H9 (cell line): ENCODE results near the gene PGAM1. TPM values are rescaled to one million over a fixed set of nuclear protein-coding genes. Genes with fewer than 3 reads are reported as not detected.

Source experiments
- DNase-seq: peaks from one replicate; pipeline ENCODE4 v3.0.0-alpha.2; 2017
- H2AFZ ChIP-seq: one replicate; pipeline ENCODE4 v1.6.1; 2013; ENCODE audit warnings: mild to moderate bottlenecking, low read length, control low read depth, moderate library complexity
- H2AK5ac ChIP-seq: 2 replicates; pipeline ENCODE4 v1.6.1; 2013; ENCODE audit warnings: low read length, control low read depth, mixed read lengths; ENCODE audit not compliant: insufficient read length
- H2BK120ac ChIP-seq: one replicate; pipeline ENCODE4 v1.6.1; 2013; ENCODE audit warnings: low read depth, mild to moderate bottlenecking, low read length, control low read depth, inconsistent platforms; ENCODE audit not compliant: poor library complexity, severe bottlenecking
- H2BK12ac ChIP-seq: 2 replicates; pipeline ENCODE4 v1.6.1; 2013; ENCODE audit warnings: low read length, control low read depth, mixed read lengths, low read depth; ENCODE audit not compliant: insufficient read length
- H2BK15ac ChIP-seq: 2 replicates; pipeline ENCODE4 v1.6.1; 2013; ENCODE audit warnings: low read depth, low read length, control low read depth
- H2BK20ac ChIP-seq: one replicate; pipeline ENCODE4 v1.6.1; 2013; ENCODE audit warnings: low read depth, mild to moderate bottlenecking, low read length, control low read depth, inconsistent platforms; ENCODE audit not compliant: poor library complexity, severe bottlenecking
- H2BK5ac ChIP-seq: 2 replicates; pipeline ENCODE4 v1.6.1; 2013; ENCODE audit warnings: low read length, control low read depth, mixed read lengths; ENCODE audit not compliant: insufficient read length
- H3K14ac ChIP-seq: 2 replicates; pipeline ENCODE4 v1.6.1; 2013; ENCODE audit warnings: low read length, control low read depth; ENCODE audit not compliant: insufficient read depth
- H3K18ac ChIP-seq: 2 replicates; pipeline ENCODE4 v1.6.1; 2013; ENCODE audit warnings: low read depth, mild to moderate bottlenecking, mixed read lengths, low read length, control low read depth; ENCODE audit not compliant: insufficient read length
- H3K23ac ChIP-seq: 2 replicates; pipeline ENCODE4 v1.6.1; 2013; ENCODE audit warnings: low read length, control low read depth, mixed read lengths, low read depth; ENCODE audit not compliant: insufficient read length
- H3K23me2 ChIP-seq: 2 replicates; pipeline ENCODE4 v1.6.1; 2013; ENCODE audit warnings: low read depth, mild to moderate bottlenecking, mixed read lengths, low read length, control low read depth; ENCODE audit not compliant: insufficient read length, poor library complexity, severe bottlenecking
- H3K27ac ChIP-seq: 2 replicates; pipeline ENCODE4 v1.5.1; 2013; ENCODE audit warnings: low read length, control low read depth, mixed read lengths, low read depth; ENCODE audit not compliant: insufficient read length
- H3K27me3 ChIP-seq: 2 replicates; pipeline ENCODE4 v1.6.1; 2013; ENCODE audit warnings: low read length, control low read depth, inconsistent platforms; ENCODE audit not compliant: insufficient read depth
- H3K4ac ChIP-seq: 2 replicates; pipeline ENCODE4 v1.6.1; 2013; ENCODE audit warnings: low read depth, mild to moderate bottlenecking, control low read depth, inconsistent platforms, low read length, moderate library complexity
- H3K4me1 ChIP-seq: 2 replicates; pipeline ENCODE4 v1.6.1; 2013; ENCODE audit warnings: low read length, control low read depth, inconsistent platforms; ENCODE audit not compliant: insufficient read depth
- H3K4me2 ChIP-seq: 2 replicates; pipeline ENCODE4 v1.6.1; 2013; ENCODE audit warnings: low read length, control low read depth, mixed read lengths; ENCODE audit not compliant: insufficient read length, insufficient read depth
- H3K56ac ChIP-seq: 2 replicates; pipeline ENCODE4 v1.6.1; 2013; ENCODE audit warnings: low read depth, mild to moderate bottlenecking, mixed read lengths, low read length, control low read depth; ENCODE audit not compliant: insufficient read length
- H3K79me1 ChIP-seq: 2 replicates; pipeline ENCODE4 v1.6.1; 2013; ENCODE audit warnings: low read depth, mild to moderate bottlenecking, moderate library complexity, low read length, control low read depth, inconsistent platforms; ENCODE audit not compliant: insufficient read depth, poor library complexity, severe bottlenecking
- H3K79me2 ChIP-seq: 2 replicates; pipeline ENCODE4 v1.6.1; 2013; ENCODE audit warnings: low read length, control low read depth, inconsistent platforms; ENCODE audit not compliant: insufficient read depth
- H3K9ac ChIP-seq: 2 replicates; pipeline ENCODE4 v1.6.1; 2013; ENCODE audit warnings: low read length, control low read depth, mixed read lengths; ENCODE audit not compliant: insufficient read length; ENCODE audit errors: extremely low read depth
- H3K9me3 ChIP-seq: one replicate; pipeline ENCODE4 v1.6.1; 2013; ENCODE audit warnings: low read depth, low read length, inconsistent platforms; ENCODE audit not compliant: control insufficient read depth
- H3T11ph ChIP-seq: one replicate; pipeline ENCODE4 v1.6.1; 2013; ENCODE audit warnings: mild to moderate bottlenecking, low read length, control low read depth, inconsistent platforms
- H4K20me1 ChIP-seq: one replicate; pipeline ENCODE4 v1.6.1; 2013; ENCODE audit not compliant: control insufficient read depth, insufficient read length, insufficient read depth
- H4K5ac ChIP-seq: 2 replicates; pipeline ENCODE4 v1.6.1; 2013; ENCODE audit warnings: low read depth, mild to moderate bottlenecking, mixed read lengths, low read length, control low read depth; ENCODE audit not compliant: insufficient read length
- H4K8ac ChIP-seq: replicated peaks from 2 replicates; pipeline ENCODE4 v1.6.1; 2013; ENCODE audit warnings: low read length, control low read depth, mixed read lengths, low read depth; ENCODE audit not compliant: insufficient read length
- H4K91ac ChIP-seq: 2 replicates; pipeline ENCODE4 v1.6.1; 2013; ENCODE audit warnings: low read depth, mild to moderate bottlenecking, moderate library complexity, mixed read lengths, low read length, control low read depth; ENCODE audit not compliant: insufficient read length
- H3K27ac Mint-ChIP-seq, 3 experiments: 2 replicates in 2 of 3; 3 replicates in 1 of 3; pipeline ENCODE4 v1.8.0; 2020 to 2021; ENCODE audit warnings: mixed read lengths in 3 of 3, mild to moderate bottlenecking in 1 of 3, moderate library complexity in 1 of 3
- H3K27me3 Mint-ChIP-seq: 2 replicates; pipeline ENCODE4 v1.8.0; 2021; ENCODE audit warnings: low read depth, mild to moderate bottlenecking, moderate library complexity, mixed read lengths
- H3K36me3 Mint-ChIP-seq, 3 experiments: 2 replicates in 2 of 3; 3 replicates in 1 of 3; pipeline ENCODE4 v1.8.0; 2020 to 2021; ENCODE audit warnings: low read depth in 3 of 3, mixed read lengths in 3 of 3; ENCODE audit not compliant: insufficient read depth in 1 of 3
- H3K4me1 Mint-ChIP-seq, 2 experiments: 2 replicates each; pipeline ENCODE4 v1.8.0; 2020; ENCODE audit warnings: mixed read lengths in 2 of 2
- H3K4me3 Mint-ChIP-seq, 2 experiments: 2 replicates in 1 of 2; 3 replicates in 1 of 2; pipeline ENCODE4 v1.8.0; 2020 to 2021; ENCODE audit warnings: mild to moderate bottlenecking in 2 of 2, mixed read lengths in 2 of 2, moderate library complexity in 1 of 2
- H3K9me3 Mint-ChIP-seq, 2 experiments: 2 replicates in 1 of 2; 3 replicates in 1 of 2; pipeline ENCODE4 v1.8.0; 2020; ENCODE audit warnings: mild to moderate bottlenecking in 2 of 2, mixed read lengths in 2 of 2, moderate library complexity in 1 of 2
- WGBS: extraction: QIAGEN DNeasy Blood & Tissue Kit; methylation state at CpG from one replicate; pipeline ENCODE4 v1.1.7; 2013; ENCODE audit warnings: missing lambda C conversion rate, low lambda C conversion rate, mixed read lengths; ENCODE audit not compliant: insufficient read length; ENCODE audit errors: extremely low coverage; 5-methylcytosine and 5-hydroxymethylcytosine counted together
- total RNA-seq: library from RNA; stranded (reverse); gene quantifications from 2 replicates; pipeline ENCODE4 v1.2.1, GENCODE V29; 2021
- TF ChIP-seq, protein P1 (sequence below): fragments of 200-600 bp; sonication (generic); conservative IDR thresholded peaks from 3 replicates; pipeline ENCODE4 v1.8.0; 2021; ENCODE audit warnings: antibody characterized with exemption, mild to moderate bottlenecking

PGAM1 gene
- total RNA-seq, 1 experiment from 2014 or later: 932 TPM

DNA sequence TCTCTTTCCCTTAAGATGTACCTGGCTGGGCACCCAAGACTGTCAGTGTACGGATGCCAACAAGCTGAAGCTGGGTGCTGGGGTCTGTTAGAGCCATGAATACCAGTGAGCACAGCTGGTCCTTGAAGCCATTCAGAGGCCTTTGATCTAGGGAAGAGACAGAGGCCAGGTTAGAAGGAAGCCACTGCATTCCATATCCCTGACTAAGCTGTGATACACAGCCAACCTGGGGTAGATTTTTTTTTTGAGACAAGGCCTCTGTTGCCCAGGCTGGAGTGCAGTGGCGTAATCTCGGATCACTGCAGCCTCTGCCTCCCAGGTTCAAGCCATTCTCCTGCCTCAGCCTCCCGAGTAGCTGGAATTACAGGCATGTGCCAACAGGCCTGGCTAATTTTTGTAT is 40.8 kb downstream of the PGAM1 start:
- Histone ChIP-seq H3K14ac (no peak overlapping the region), H3K27me3 (no peaks in the 10 kb centered on the region), H4K20me1 (no peaks in the 10 kb centered on the region), H3K79me1 (no peaks in the 10 kb centered on the region), H3K56ac (no peak overlapping the region), H3K18ac (no peak overlapping the region), H3K4ac (no peak overlapping the region), H2BK15ac (no peak overlapping the region), H3K79me2 (no peaks in the 10 kb centered on the region), H3K9ac (no peak overlapping the region), H2AK5ac (no peak overlapping the region), H3K4me1 (no peaks in the 10 kb centered on the region), H4K91ac (no peak overlapping the region), H2BK12ac (no peak overlapping the region), H4K8ac (no peak overlapping the region), H2AFZ (no peak overlapping the region), H3K27ac (no peak overlapping the region), H3K23me2 (no peaks in the 10 kb centered on the region), H3K23ac (no peak overlapping the region), H2BK20ac (no peak overlapping the region), H3K9me3 (no peaks in the 10 kb centered on the region), H3K4me2 (no peak overlapping the region), H2BK120ac (no peak overlapping the region), H3T11ph (no peak overlapping the region), H2BK5ac (no peak overlapping the region), H4K5ac (no peak overlapping the region)
- WGBS: no CpG with 5 or more reads among the region's 4 CpGs
- Mint-ChIP-seq H3K36me3 (peaks cover 26 to 85% (median 66%) of the 10 kb centered on the region in 3 experiments), H3K27me3 (no peaks in the 10 kb centered on the region), H3K9me3 (no peaks in the 10 kb centered on the region), H3K4me1 (no peaks in the 10 kb centered on the region), H3K4me3 (no peak overlapping the region), H3K27ac (no peak overlapping the region)
- no peak for DNase-seq
- TF ChIP-seq, protein P1, sequence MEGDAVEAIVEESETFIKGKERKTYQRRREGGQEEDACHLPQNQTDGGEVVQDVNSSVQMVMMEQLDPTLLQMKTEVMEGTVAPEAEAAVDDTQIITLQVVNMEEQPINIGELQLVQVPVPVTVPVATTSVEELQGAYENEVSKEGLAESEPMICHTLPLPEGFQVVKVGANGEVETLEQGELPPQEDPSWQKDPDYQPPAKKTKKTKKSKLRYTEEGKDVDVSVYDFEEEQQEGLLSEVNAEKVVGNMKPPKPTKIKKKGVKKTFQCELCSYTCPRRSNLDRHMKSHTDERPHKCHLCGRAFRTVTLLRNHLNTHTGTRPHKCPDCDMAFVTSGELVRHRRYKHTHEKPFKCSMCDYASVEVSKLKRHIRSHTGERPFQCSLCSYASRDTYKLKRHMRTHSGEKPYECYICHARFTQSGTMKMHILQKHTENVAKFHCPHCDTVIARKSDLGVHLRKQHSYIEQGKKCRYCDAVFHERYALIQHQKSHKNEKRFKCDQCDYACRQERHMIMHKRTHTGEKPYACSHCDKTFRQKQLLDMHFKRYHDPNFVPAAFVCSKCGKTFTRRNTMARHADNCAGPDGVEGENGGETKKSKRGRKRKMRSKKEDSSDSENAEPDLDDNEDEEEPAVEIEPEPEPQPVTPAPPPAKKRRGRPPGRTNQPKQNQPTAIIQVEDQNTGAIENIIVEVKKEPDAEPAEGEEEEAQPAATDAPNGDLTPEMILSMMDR: no peak
